ENCODE measurements around the gene GULP1.

The GULP1 gene

DNA sequence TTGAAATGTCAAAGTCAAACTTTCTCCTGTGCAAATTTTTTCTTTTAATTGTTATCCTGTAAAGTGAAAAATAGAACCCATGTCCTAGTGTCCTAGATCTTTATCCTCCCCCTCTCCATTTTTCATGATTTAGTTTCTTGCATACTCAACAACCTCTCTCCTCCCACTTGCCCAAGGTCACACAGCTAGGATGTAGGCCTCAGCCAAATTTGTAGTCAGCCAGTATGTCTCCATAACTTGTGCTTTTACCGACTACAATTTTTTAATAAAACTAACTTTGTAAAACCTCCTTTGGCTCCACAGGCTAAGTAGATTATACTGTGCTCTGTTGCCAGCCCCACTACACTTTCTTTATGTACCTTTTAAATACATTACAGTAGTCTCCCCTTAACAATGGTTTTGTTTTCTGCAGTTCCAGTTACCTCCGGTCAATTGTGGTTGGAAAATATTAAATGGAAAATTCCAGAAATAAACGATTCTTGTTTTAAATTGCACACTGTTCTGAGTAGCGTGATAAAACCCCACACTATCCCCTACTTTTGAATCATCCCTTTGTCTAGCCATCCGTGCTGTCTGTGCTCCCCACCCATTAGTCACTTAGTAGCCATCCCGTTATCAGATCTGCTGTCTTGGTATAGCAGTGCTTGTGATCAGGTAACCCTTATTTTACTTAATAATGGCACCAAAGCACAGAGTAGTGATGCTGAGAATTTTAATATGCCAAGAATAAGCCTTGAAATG lies 22.8 kb downstream of the GULP1 start:
- peaks cover 4% of the 10 kb centered on the region for H3K9me3 ChIP-seq (ENCODE audit: low read length)
- H3K27ac ChIP-seq (ENCODE audit: low read depth, low read length), result no peak overlapping the region
- H3K36me3 ChIP-seq (ENCODE audit: insufficient read depth, low read length), result no peaks in the 10 kb centered on the region
- H3K27me3 ChIP-seq (ENCODE audit: control insufficient read depth in 1 of 2, insufficient read depth in 2 of 2, low read length in 2 of 2), result no peaks in the 10 kb centered on the region
- H3K4me1 ChIP-seq (ENCODE audit: insufficient read depth, low read length), result no peaks in the 10 kb centered on the region
- no peak overlapping the region for H3K9ac ChIP-seq (ENCODE audit: low read length)
- no peak overlapping the region for H3K4me3 ChIP-seq (ENCODE audit: low read depth in 1 of 2, low read length in 2 of 2)

DNA sequence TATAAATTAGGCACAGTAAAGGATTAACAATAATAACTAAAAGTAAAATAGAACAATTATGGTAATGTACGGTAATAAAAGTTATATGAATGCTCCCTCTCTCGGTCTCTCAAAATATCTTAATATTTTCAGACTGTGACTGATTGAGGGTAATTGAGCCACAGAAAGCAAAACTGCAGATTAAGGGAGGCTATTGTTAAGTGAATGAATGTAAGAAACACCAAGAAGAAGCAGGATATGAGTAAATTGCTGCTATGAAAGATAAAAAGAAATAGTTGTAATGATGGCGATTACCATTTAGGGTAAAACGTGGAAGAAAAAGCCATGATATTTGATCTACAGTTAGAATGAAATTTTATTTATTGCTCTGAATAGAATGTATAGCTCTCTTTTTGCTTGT lies 24.1 kb downstream of the GULP1 start:
- Histone ChIP-seq H3K9ac (ENCODE audit: low read length) (no peak overlapping the region), H3K27ac (ENCODE audit: low read depth, low read length) (no peak overlapping the region), H3K27me3 (ENCODE audit: control insufficient read depth in 1 of 2, insufficient read depth in 2 of 2, low read length in 2 of 2) (no peaks in the 10 kb centered on the region), H3K4me1 (ENCODE audit: insufficient read depth, low read length) (no peaks in the 10 kb centered on the region), H3K4me3 (ENCODE audit: low read depth in 1 of 2, low read length in 2 of 2) (no peak overlapping the region), H3K9me3 (ENCODE audit: low read length) (peaks cover 4% of the 10 kb centered on the region), H3K36me3 (ENCODE audit: insufficient read depth, low read length) (no peaks in the 10 kb centered on the region)

DNA sequence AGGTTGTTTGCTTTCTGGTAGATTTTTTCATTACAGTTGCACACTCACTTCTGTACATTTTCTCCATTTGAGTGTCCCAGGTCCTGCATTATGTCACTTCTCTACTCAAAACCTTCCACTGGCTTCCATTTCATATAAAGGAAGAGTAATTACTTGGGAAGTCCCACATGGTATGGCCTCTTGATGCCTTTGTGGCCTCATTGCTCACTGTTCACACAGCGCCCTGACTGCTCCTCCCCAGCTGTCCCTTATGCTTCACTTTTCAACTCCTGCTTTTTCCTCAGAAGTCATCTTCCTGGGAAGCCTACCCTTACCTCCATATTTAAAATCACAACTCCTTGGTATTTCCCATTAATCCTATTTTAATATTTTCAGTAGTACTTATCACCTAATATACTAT lies 24.7 kb downstream of the GULP1 start:
- no peak overlapping the region for H3K9ac ChIP-seq (ENCODE audit: low read length)
- H3K4me1 ChIP-seq (ENCODE audit: insufficient read depth, low read length), result no peaks in the 10 kb centered on the region
- H3K36me3 ChIP-seq (ENCODE audit: insufficient read depth, low read length), result no peaks in the 10 kb centered on the region
- H3K27me3 ChIP-seq (ENCODE audit: control insufficient read depth in 1 of 2, insufficient read depth in 2 of 2, low read length in 2 of 2), result no peaks in the 10 kb centered on the region
- H3K9me3 ChIP-seq (ENCODE audit: low read length), result peaks cover 4% of the 10 kb centered on the region
- H3K27ac ChIP-seq (ENCODE audit: low read depth, low read length), result no peak overlapping the region
- no peak overlapping the region for H3K4me3 ChIP-seq (ENCODE audit: low read depth in 1 of 2, low read length in 2 of 2)

DNA sequence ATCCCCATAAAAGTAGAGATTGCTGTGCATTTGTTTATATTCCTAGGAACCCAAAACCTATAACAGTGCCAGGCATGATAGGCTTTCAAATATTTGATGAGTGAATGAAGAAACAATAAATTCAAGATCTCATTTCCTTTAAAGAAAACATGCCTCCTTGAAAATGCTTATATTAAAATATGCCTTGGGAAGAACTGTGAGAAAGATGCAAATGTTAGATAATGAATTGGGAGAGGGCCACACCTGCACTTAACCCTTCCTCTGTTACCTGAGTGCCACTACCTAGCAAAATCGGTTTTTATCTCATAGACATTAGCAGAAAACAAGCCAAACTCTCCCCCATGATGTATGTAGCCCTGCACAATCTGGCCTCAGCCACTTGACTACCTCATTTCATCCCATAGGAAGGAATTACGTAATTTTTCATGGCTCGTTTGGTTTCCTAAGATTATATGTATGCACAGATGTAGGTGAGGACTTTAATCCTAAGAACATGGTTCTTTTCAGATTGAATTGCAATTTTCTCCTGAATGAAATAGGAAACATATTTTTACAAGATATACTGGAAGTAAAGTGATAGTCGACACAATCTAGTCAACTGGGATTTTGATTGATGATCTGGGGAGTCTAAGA lies 25.2 kb downstream of the GULP1 start:
- no peak overlapping the region for H3K4me3 ChIP-seq (ENCODE audit: low read depth in 1 of 2, low read length in 2 of 2)
- H3K4me1 ChIP-seq (ENCODE audit: insufficient read depth, low read length), result no peaks in the 10 kb centered on the region
- no peak overlapping the region for H3K27ac ChIP-seq (ENCODE audit: low read depth, low read length)
- peaks cover 4% of the 10 kb centered on the region for H3K9me3 ChIP-seq (ENCODE audit: low read length)
- no peaks in the 10 kb centered on the region for H3K36me3 ChIP-seq (ENCODE audit: insufficient read depth, low read length)
- no peak overlapping the region for H3K9ac ChIP-seq (ENCODE audit: low read length)
- no peaks in the 10 kb centered on the region for H3K27me3 ChIP-seq (ENCODE audit: control insufficient read depth in 1 of 2, insufficient read depth in 2 of 2, low read length in 2 of 2)

DNA sequence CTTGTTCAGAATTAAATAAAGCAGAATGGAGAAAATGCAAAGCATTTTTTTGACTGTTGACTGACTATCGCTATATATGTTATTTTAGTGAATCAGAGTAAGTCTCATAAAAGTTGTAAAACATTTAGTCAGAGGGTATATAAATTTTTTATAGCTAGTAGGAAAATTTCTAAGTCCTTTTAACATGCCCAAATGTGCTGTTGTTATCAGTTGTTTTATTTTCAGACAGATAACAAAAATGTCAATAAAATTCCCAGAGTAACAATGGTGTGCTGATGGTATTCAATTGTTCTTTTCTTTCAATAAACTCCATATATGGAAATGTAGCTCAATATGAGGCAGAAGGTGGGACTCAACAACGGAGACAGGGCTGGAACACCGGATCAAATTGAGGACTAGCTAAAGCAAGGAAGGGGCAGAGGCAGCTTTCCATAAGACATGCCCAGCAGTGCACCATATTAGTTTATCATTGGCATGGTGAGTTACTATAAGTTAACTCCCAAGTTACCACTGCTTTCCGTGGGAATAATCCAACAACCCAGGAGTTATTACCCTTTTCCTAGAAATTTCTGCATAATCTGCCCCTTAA lies 26.6 kb downstream of the GULP1 start:
- H3K27me3 ChIP-seq (ENCODE audit: control insufficient read depth in 1 of 2, insufficient read depth in 2 of 2, low read length in 2 of 2), result no peaks in the 10 kb centered on the region
- peaks cover 4% of the 10 kb centered on the region for H3K9me3 ChIP-seq (ENCODE audit: low read length)
- H3K27ac ChIP-seq (ENCODE audit: low read depth, low read length), result no peak overlapping the region
- no peaks in the 10 kb centered on the region for H3K36me3 ChIP-seq (ENCODE audit: insufficient read depth, low read length)
- no peaks in the 10 kb centered on the region for H3K4me1 ChIP-seq (ENCODE audit: insufficient read depth, low read length)
- no peak overlapping the region for H3K4me3 ChIP-seq (ENCODE audit: low read depth in 1 of 2, low read length in 2 of 2)
- no peak overlapping the region for H3K9ac ChIP-seq (ENCODE audit: low read length)

DNA sequence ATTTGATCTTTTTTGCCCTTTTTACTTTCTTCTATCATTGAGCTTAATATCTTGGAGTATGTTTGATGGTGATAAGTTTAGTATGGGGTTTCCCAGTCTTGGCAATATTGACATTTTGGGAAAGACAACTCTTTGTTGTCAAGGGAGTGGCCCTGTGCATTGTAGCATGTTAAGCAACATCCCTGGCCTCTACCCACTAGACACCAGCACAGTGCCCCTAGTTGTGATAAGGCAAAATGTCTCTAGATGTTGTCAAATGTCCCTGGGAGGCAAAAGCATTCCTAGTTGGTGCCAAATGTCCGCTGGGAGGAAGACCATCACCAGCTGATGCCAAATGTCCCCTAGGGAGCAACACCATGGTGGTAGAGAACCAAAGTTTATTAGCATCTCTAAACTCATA lies 28.2 kb downstream of the GULP1 start:
- H3K9ac ChIP-seq (ENCODE audit: low read length), result no peak overlapping the region
- H3K36me3 ChIP-seq (ENCODE audit: insufficient read depth, low read length), result no peaks in the 10 kb centered on the region
- H3K9me3 ChIP-seq (ENCODE audit: low read length), result peaks cover 4% of the 10 kb centered on the region
- H3K4me3 ChIP-seq (ENCODE audit: low read depth in 1 of 2, low read length in 2 of 2), result no peak overlapping the region
- H3K27me3 ChIP-seq (ENCODE audit: control insufficient read depth in 1 of 2, insufficient read depth in 2 of 2, low read length in 2 of 2), result no peaks in the 10 kb centered on the region
- no peaks in the 10 kb centered on the region for H3K4me1 ChIP-seq (ENCODE audit: insufficient read depth, low read length)
- no peak overlapping the region for H3K27ac ChIP-seq (ENCODE audit: low read depth, low read length)

DNA sequence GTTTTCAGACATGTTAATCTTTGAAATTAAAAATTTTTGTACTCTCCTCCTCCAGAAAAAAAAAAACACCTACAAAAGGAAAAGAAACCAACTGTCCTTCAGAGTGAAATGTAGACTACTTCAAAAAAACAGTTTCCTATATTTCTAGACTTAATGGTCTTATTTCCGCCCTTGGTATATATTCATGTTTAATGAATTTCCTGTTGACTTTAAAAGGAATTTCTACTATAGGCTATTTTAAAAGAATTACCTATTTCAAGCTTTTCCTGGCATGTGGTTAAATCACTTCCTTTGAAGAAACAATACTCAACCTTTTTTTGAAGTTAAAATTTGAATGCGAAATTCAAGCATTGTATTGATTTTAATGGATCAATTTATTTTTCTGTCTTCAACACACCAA lies 29.2 kb downstream of the GULP1 start:
- no peak overlapping the region for H3K4me3 ChIP-seq (ENCODE audit: low read depth in 1 of 2, low read length in 2 of 2)
- no peaks in the 10 kb centered on the region for H3K4me1 ChIP-seq (ENCODE audit: insufficient read depth, low read length)
- no peak overlapping the region for H3K27ac ChIP-seq (ENCODE audit: low read depth, low read length)
- no peak overlapping the region for H3K9ac ChIP-seq (ENCODE audit: low read length)
- H3K36me3 ChIP-seq (ENCODE audit: insufficient read depth, low read length), result no peaks in the 10 kb centered on the region
- no peaks in the 10 kb centered on the region for H3K27me3 ChIP-seq (ENCODE audit: control insufficient read depth in 1 of 2, insufficient read depth in 2 of 2, low read length in 2 of 2)
- peaks cover under 1% of the 10 kb centered on the region for H3K9me3 ChIP-seq (ENCODE audit: low read length)

DNA sequence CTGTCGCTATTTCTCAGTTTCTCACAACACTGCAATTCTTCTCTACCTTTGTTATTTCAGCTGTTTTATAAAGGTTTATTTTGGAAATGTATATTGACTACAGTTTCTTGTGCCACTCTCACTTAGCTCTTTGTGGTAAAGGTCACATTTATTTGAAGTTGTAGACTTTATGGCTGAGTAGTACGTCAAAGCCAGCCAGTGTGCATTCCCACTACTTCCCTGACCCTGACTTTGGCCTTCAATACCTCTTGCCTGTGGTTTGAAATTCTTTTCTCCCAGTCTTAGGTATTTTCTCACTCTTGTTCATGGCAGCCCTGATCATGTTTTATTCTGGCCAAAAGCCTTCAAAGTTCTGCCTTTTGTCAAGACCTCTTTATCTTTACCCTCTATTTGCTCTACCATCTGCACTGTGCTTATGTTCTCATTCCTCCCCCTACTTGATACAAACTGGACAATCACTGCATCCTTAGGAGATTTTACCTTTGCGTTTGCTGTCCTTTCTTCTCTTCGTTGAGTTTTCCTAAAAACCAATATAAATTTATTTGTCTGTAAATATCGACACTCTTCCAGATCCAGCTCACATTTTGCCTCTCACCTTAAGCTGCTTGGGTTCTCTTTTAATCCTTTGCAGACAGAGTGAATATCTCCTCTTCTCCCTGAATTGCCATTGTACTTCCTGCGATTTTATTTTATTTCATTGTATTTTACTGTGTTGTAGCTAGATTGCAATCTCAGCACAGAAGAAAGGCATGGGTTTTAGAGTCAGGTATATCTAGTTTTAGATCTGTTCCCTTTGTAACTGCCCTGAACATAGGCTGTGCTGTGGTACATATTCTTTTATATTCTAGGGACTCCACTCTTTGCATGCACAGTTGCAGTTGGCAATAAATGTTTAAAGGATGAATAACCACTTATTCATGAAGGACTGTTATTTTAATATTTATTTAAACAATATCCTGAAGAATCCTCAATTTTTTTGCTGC lies 31.2 kb downstream of the GULP1 start:
- no peak overlapping the region for H3K9ac ChIP-seq (ENCODE audit: low read length)
- no peaks in the 10 kb centered on the region for H3K27me3 ChIP-seq (ENCODE audit: control insufficient read depth in 1 of 2, insufficient read depth in 2 of 2, low read length in 2 of 2)
- H3K4me1 ChIP-seq (ENCODE audit: insufficient read depth, low read length), result peaks cover 10% of the 10 kb centered on the region
- H3K27ac ChIP-seq (ENCODE audit: low read depth, low read length), result no peak overlapping the region
- no peak overlapping the region for H3K4me3 ChIP-seq (ENCODE audit: low read depth in 1 of 2, low read length in 2 of 2)
- H3K36me3 ChIP-seq (ENCODE audit: insufficient read depth, low read length), result no peaks in the 10 kb centered on the region
- H3K9me3 ChIP-seq (ENCODE audit: low read length), result no peaks in the 10 kb centered on the region

DNA sequence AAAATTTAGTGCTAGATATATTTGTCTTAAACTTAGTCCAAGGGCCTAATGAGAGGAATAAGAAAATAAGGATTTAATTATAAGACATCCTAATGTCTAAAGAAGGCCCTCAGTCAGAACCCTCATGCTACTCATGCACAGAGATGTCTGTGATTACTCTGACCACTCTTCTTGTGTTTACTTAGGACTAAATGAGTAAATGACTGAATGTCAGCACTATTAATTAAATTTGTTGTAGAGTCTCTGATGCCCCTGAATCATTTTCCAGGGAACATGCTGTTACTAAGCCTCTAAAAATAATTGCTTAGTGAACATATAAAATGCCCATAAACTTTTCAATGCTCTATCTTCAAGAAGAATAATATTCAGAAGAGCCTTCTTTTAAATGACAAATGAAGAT lies 32.4 kb downstream of the GULP1 start:
- Histone ChIP-seq H3K27ac (ENCODE audit: low read depth, low read length) (no peak overlapping the region), H3K4me3 (ENCODE audit: low read depth in 1 of 2, low read length in 2 of 2) (no peak overlapping the region), H3K36me3 (ENCODE audit: insufficient read depth, low read length) (no peaks in the 10 kb centered on the region), H3K27me3 (ENCODE audit: control insufficient read depth in 1 of 2, insufficient read depth in 2 of 2, low read length in 2 of 2) (no peaks in the 10 kb centered on the region), H3K4me1 (ENCODE audit: insufficient read depth, low read length) (peaks cover 10% of the 10 kb centered on the region), H3K9ac (ENCODE audit: low read length) (no peak overlapping the region), H3K9me3 (ENCODE audit: low read length) (no peaks in the 10 kb centered on the region)

DNA sequence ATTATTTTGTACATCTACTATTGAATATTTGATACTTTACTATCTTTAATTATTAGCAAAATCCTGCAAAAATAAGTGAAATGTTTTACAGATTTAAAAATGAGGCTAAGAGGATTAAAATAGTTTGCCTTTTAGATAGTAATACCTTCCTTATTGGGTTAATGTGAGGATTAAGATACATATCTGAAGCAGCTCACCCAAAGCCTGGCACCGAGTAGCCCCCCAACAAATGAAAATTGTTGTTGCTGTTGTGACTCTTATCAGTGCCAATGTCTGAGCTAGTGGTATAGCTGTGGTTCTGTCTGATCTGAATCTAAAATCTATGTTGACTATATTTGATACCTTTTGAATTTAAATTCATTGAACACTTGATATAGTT lies 34.6 kb downstream of the GULP1 start:
- Histone ChIP-seq H3K9ac (ENCODE audit: low read length) (no peak overlapping the region), H3K4me3 (ENCODE audit: low read depth in 1 of 2, low read length in 2 of 2) (no peak overlapping the region), H3K27me3 (ENCODE audit: control insufficient read depth in 1 of 2, insufficient read depth in 2 of 2, low read length in 2 of 2) (no peaks in the 10 kb centered on the region), H3K9me3 (ENCODE audit: low read length) (no peaks in the 10 kb centered on the region), H3K27ac (ENCODE audit: low read depth, low read length) (no peak overlapping the region), H3K4me1 (ENCODE audit: insufficient read depth, low read length) (peaks cover 10% of the 10 kb centered on the region), H3K36me3 (ENCODE audit: insufficient read depth, low read length) (no peaks in the 10 kb centered on the region)

DNA sequence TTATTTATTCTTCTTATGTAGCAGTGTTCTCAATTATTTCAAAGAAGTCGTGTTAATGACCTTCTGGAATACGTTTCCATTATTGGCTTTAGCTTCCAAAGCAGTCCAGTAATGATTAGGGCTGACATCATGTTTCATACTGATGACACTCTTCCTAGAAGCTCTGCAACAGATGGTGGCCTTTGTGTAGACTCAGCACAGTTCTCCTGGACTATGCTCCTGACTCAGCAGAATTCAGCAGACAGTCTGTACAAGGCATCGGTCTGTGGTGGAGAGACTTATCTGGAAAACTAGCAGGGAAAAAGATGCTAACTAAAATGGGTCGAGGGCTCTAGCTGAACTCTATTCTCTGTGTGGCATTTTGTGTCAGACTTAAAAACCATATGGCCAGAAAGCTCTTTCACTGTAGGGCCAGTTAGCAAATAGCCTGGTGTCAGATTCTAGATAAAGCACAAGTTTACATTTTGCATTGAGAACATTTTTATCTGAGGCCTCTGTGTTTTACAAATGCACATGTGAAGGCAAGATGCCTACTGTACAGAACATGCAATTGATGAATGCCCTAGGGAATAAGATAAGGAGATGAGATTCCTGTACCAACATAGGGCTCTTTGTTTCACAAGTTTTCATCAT lies 35.1 kb downstream of the GULP1 start:
- no peaks in the 10 kb centered on the region for H3K36me3 ChIP-seq (ENCODE audit: insufficient read depth, low read length)
- H3K9me3 ChIP-seq (ENCODE audit: low read length), result no peaks in the 10 kb centered on the region
- H3K4me1 ChIP-seq (ENCODE audit: insufficient read depth, low read length), result peaks cover 10% of the 10 kb centered on the region
- no peak overlapping the region for H3K4me3 ChIP-seq (ENCODE audit: low read depth in 1 of 2, low read length in 2 of 2)
- no peaks in the 10 kb centered on the region for H3K27me3 ChIP-seq (ENCODE audit: control insufficient read depth in 1 of 2, insufficient read depth in 2 of 2, low read length in 2 of 2)
- no peak overlapping the region for H3K9ac ChIP-seq (ENCODE audit: low read length)
- H3K27ac ChIP-seq (ENCODE audit: low read depth, low read length), result no peak overlapping the region
